GM19023 (cell line): ENCODE measurements around the gene ZDHHC20.
A peak's percentile ranks its signal among the peaks of the same experiment; 100 is the strongest.

Experiments
- ATAC-seq: cut with Tn5 transposase; IDR thresholded peaks from one replicate; pipeline ENCODE4 v1.9.1; 2021; ENCODE audit warnings: mild to moderate bottlenecking, moderate library complexity; ENCODE audit not compliant: unreplicated experiment

The ZDHHC20 gene

DNA sequence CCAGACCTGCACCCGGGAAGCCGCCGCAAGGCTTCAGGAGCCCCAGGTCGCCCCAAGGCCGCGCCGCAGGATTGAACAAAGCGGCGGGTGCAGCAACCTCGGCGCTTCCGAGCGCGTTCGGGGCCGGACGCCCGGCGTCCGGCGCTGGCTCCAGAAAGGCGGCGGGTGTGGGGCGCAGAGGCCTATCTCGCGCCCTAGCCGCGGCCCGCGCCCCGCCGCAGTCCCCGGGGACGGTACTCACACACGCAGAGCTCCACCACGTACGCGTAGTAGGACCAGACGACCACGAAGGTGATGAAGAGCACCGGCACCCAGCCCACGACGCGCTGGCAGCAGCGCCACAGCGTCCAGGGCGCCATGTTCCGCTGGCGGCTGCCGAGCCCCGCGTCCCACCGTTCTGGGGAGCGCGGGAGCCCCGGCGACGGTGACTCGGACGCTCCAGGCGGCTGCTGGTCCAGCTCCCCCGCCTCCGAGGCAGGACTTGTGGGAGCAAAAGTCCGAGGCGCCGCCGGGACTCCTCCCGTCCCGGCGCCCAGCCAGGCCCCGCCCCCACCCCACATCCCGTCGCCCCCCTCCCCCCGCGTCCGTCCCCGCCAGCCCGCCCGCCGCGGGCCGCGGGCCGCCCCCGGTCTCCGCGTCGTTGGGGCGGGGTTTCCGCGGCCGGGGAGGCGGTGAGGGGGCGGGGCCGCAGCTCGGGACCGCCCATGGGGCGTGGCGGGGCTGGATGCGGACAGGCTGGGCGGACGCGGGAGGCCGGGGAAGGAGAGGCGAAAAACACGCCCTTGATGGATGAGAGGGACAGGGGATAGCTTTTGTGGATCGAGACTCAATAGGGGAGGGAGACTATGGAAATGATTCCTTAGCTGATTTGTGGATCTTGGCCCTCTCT is at the start of gene ZDHHC20:
TSS of gene ZDHHC20 (minus strand) at position 491 of the 889 bp plus-strand sequence. CDS start at position 359, 132 bp downstream.
- peak; percentile 86 for ATAC-seq

- no peak for ATAC-seq
These were observed 45.3 kb upstream of the ZDHHC20 start for GRCh38 chr13:21504379-21504778.

DNA sequence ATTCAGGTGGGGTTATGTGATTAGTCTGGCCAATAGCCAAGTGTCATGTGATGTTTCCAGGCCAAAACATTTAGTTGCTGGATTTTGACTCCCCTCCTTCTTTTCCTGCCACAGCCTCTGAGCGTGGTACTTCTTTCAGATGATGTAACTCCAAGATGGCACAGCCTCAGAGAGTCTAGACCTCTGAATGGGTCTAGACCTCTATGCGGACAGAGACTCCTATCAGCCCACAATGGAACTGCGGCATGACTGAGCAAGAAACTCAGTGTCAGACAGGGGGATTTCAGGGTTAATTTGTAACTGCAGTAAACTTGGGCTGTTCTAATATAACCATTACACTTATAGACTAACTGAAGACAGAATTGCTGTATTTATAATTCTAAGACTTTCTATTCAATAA is 42.6 kb upstream of the ZDHHC20 start:
- ATAC-seq: no peak

GRCh38 chr13:21486322-21486721 is 27.2 kb upstream of the ZDHHC20 start:
- no peak for ATAC-seq

- ATAC-seq: no peak
These were observed 24.6 kb upstream of the ZDHHC20 start for GRCh38 chr13:21483748-21484147.

GRCh38 chr13:21481359-21481758 is 22.3 kb upstream of the ZDHHC20 start:
- no peak for ATAC-seq

GRCh38 chr13:21478881-21479808 is 20.0 kb upstream of the ZDHHC20 start:
- no peak for ATAC-seq

DNA sequence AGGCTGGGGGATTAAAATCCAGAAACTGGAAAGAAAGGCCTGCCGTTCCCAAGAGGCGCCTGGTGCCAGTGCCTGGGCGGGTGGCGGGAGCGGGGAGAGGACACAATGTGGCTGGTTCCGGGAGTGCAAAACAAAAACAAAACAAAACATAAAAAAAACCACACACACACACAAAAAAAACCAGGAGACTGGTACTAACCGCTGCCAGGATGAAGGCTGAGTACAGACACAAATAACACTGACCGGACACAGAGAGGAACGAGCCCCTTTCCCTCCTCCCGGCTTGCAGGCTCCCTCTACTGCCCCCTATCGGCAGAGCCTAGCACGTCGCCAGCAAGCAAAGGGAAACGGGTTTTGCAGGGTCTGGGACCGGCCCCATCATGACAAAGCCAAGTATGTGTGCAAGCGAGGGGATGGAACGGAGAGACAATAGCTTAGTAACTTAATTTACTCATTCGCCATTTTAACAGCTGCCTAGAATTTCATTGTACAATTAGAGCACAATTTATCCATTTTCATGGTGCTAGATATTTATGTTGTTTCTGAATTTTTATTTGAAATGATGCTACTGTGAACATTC is 17.9 kb upstream of the ZDHHC20 start:
- ATAC-seq: peak; percentile 90

- ATAC-seq: no peak
These were observed 16.0 kb upstream of the ZDHHC20 start for GRCh38 chr13:21475115-21475514.

- no peak for ATAC-seq
These were observed 11.7 kb upstream of the ZDHHC20 start for GRCh38 chr13:21470785-21471184.

- no peak for ATAC-seq
These were observed 7.4 kb upstream of the ZDHHC20 start for GRCh38 chr13:21466527-21466926.

DNA sequence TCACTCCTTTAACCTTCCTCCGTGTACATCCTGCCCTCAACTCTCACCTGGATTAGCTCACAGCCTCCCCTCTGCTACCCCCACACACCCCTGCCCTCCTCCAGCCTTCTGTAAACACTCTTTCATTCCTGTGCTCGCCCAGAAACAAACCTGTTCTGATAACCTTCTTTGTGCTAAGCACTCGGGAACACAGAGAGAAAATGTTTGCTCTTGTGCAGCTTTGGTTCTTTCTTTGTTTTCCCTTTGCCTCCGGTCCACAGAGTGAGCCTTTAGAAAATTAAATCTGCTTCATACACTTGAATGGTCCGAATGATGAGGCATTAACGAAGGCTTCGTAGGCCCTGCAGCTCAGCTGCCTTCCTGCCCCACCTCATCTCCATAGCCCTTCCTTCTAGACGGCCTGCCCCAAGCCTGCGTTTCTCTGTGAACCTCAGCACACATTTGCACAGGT is 6.6 kb upstream of the ZDHHC20 start:
- no peak for ATAC-seq

DNA sequence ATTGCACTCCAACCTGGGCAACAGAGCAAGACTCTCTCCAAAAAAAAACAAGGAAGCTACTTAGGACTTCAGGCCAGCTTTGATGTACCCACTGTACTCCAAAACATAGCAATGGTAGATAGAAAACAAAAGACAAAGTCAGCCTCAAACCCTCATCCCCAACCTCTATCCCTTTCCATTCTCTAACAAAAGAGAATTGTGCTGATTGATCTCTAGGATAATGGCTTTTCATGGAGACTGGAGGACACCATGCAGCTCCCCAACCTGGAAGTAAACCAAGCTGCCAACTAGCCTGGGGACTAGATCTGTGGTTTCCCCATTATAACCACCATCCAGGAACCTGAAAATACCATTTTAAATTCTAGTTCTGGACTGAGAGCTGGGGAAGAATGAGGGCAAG is 4.3 kb upstream of the ZDHHC20 start:
- ATAC-seq: no peak

DNA sequence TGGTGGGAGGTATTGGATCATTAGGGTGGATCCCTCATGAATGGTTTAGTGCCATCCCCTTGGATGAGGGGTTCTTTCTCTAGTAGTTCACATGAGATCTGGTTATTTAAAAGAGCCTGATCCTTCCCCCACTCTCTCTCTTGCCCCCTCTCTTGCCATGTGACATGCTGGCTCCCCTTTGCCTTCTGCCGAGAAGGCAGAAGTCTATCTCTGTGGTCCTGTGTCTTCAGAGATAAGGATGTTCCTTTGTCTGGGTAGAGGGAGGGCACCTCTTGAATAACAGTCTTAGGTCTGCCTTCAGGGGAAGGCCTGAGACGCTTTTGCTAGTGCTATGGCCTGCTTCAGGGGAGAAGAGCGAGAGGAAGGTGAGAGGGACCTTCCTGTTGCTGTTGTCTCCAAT is 2.0 kb upstream of the ZDHHC20 start:
- ATAC-seq: no peak

DNA sequence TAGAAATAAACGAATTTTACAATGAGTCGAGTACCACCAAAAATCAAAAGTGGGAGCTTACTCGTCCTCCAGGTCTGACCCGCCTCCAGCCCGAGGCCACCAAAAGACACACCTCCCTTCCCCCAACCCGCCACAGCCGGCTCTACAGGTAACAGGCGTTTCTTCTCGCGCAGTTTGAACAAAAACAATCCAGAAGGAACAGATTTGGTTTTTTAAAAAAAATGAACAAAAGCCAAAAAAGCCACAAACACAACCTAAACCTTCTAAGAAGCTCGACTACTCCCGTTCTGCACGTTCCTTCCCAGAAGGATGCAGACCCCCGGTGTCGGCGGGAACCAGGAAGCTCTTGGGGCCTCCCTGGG is 671 bp downstream of the ZDHHC20 start:
- ATAC-seq: peak; percentile 38

DNA sequence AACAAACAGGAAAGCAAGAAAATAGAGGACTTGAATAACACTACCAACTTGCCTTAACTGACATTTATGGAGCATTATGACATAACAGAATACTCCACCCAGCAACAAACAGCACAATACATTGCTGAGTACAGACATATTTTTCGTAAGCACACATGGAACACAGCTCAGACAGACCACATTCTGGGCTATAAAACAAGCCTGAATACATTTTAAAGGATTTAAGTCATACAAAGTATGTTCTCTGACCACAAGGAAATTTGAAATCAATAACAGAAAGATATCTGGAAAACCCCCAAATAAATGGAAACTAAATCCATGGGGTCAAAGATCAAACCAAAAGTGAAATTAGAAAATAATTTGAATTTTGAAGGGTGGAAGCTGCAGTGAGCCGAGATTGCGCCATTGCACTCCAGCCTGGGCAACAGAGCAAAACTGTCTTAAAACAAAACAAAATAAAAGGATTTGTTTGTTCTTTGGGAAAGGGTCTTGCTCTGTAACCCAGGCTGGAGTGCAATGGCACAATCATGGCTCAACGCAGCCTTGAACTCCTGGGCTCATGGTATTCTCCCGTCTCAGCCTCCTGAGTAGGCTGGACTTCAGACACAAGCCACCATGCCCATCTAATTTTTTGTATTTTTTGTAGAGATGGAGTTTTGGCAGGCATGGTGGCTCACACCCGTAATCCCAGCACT is 5.6 kb downstream of the ZDHHC20 start:
- no peak for ATAC-seq

DNA sequence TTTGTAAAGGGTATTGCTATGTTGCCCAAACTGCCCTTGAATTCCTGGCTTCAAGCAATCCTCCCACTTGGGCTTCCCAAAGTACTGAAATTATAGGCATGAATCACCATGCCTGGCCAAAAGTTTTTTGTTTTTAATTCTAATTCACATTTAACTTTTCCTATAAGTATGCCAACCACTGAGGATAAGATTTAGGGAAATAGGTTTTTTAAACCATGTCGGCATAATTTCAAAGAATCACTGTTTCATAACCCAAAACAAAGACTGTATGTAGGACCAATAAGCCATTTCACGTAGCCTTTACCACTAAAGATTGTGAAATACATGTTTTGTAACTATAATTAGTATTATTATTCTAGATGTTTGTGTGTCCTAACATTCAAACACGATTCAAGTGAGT is 8.2 kb downstream of the ZDHHC20 start:
- ATAC-seq: no peak

- no peak for ATAC-seq
These were observed 12.4 kb downstream of the ZDHHC20 start for GRCh38 chr13:21446656-21447055.

GRCh38 chr13:21445759-21446158 is 13.3 kb downstream of the ZDHHC20 start:
- no peak for ATAC-seq

GRCh38 chr13:21443171-21443570 is 15.9 kb downstream of the ZDHHC20 start:
- ATAC-seq: no peak

DNA sequence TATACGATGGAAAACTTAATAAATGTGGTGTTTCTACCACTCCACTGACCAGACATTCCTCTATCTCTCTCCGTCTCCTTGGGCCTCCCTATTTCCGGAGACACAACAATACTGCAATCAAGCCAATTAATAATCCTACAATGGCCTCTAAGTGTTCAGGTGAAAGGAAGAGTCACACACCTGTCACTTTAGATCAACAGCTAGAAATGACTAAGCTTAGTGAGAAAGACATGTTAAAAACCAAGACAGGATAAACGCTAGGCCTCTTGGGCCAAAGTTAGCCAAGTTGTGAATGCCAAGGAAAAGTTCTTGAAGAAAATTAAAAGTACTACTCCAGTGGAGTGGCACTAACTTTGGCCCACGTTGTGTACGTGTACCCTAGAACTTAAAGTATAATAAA is 22.5 kb downstream of the ZDHHC20 start:
- no peak for ATAC-seq
